DOHH2 (cell line): ENCODE data around the gene ADAMTS2.

ENCODE experiments used
- H3F3A ChIP-seq: fragments of 200-600 bp; sonication (generic), shearing (Covaris generic); 2 replicates; pipeline ENCODE4 v1.6.0; 2016; ENCODE audit warnings: antibody characterized with exemption, mild to moderate bottlenecking; ENCODE audit not compliant: control insufficient read depth, insufficient read depth
- H3K27ac ChIP-seq: fragments of 200-600 bp; sonication (generic); 2 replicates; pipeline ENCODE4 v1.5.1; 2014; ENCODE audit warnings: low read depth, mild to moderate bottlenecking, low read length, moderate library complexity
- H3K27me3 ChIP-seq: fragments of 200-600 bp; sonication (generic); 2 replicates; pipeline ENCODE4 v1.6.1; 2014; ENCODE audit warnings: mild to moderate bottlenecking, low read length, mixed read lengths; ENCODE audit not compliant: control insufficient read depth
- H3K36me3 ChIP-seq: fragments of 200-600 bp; sonication (generic); 2 replicates; pipeline ENCODE4 v1.6.1; 2014; ENCODE audit warnings: mild to moderate bottlenecking, low read length, moderate library complexity, mixed read lengths; ENCODE audit not compliant: control insufficient read depth
- H3K4me1 ChIP-seq: fragments of 200-600 bp; sonication (generic); 2 replicates; pipeline ENCODE4 v1.6.1; 2014; ENCODE audit warnings: mild to moderate bottlenecking, low read length, mixed read lengths; ENCODE audit not compliant: control insufficient read depth
- H3K4me2 ChIP-seq: fragments of 200-600 bp; sonication (generic); 2 replicates; pipeline ENCODE4 v1.6.0; 2014; ENCODE audit warnings: mild to moderate bottlenecking, low read length, moderate library complexity
- H3K4me3 ChIP-seq: fragments of 200-600 bp; sonication (generic); 2 replicates; pipeline ENCODE4 v1.5.1; 2014; ENCODE audit warnings: mild to moderate bottlenecking, low read length, mixed read lengths
- H3K79me2 ChIP-seq: fragments of 200-600 bp; sonication (generic); 2 replicates; pipeline ENCODE4 v1.6.1; 2014; ENCODE audit warnings: mild to moderate bottlenecking, low read length, mixed read lengths; ENCODE audit not compliant: control insufficient read depth
- H3K9me2 ChIP-seq: fragments of 200-600 bp; sonication (generic); replicated peaks from 2 replicates; pipeline ENCODE4 v1.6.1; 2014; ENCODE audit warnings: mild to moderate bottlenecking, low read length, mixed read lengths; ENCODE audit not compliant: control insufficient read depth
- H3K9me3 ChIP-seq: fragments of 200-600 bp; sonication (generic); 2 replicates; pipeline ENCODE4 v1.6.1; 2014; ENCODE audit warnings: antibody characterized with exemption, low read length, mixed read lengths; ENCODE audit not compliant: control insufficient read depth, insufficient read depth
- H4K20me1 ChIP-seq: fragments of 200-600 bp; sonication (generic); 2 replicates; pipeline ENCODE4 v1.6.0; 2014; ENCODE audit warnings: low read depth, mild to moderate bottlenecking, antibody characterized with exemption, low read length, moderate library complexity; ENCODE audit not compliant: control insufficient read depth, insufficient read depth
- CTCF ChIP-seq: fragments of 200-600 bp; sonication (generic); IDR thresholded peaks from one replicate; pipeline ENCODE4 v1.5.1; 2014; ENCODE audit warnings: antibody characterized with exemption, mild to moderate bottlenecking, low read depth, low read length; ENCODE audit not compliant: poor library complexity, severe bottlenecking
- EZH2phosphoT487 ChIP-seq: fragments of 200-600 bp; sonication (generic); IDR thresholded peaks from 2 replicates; pipeline ENCODE4 v1.6.1; 2017; ENCODE audit warnings: borderline replicate concordance, mild to moderate bottlenecking, antibody characterized with exemption, low read length, moderate library complexity, mixed read lengths

The ADAMTS2 gene

GRCh38 chr5:179267671-179268083 is 77.6 kb downstream of the ADAMTS2 start:
- no peaks in the 10 kb centered on the region for H3K4me1 ChIP-seq
- no peaks in the 10 kb centered on the region for H3K27me3 ChIP-seq
- no peaks in the 10 kb centered on the region for H3K36me3 ChIP-seq
- no peaks in the 10 kb centered on the region for H3F3A ChIP-seq
- TF ChIP-seq CTCF, result no peak
- no peak for TF ChIP-seq EZH2phosphoT487
- H3K27ac ChIP-seq, result no peak overlapping the region
- H3K79me2 ChIP-seq, result no peaks in the 10 kb centered on the region
- no peak overlapping the region for H3K4me2 ChIP-seq
- no peak overlapping the region for H3K4me3 ChIP-seq
- H3K9me3 ChIP-seq, result no peaks in the 10 kb centered on the region
- no peaks in the 10 kb centered on the region for H4K20me1 ChIP-seq
- no peaks in the 10 kb centered on the region for H3K9me2 ChIP-seq

GRCh38 chr5:179267071-179267670 is 78.1 kb downstream of the ADAMTS2 start:
- no peaks in the 10 kb centered on the region for H3K9me3 ChIP-seq
- no peak overlapping the region for H3K4me2 ChIP-seq
- H3K27me3 ChIP-seq, result no peaks in the 10 kb centered on the region
- H3F3A ChIP-seq, result no peaks in the 10 kb centered on the region
- TF ChIP-seq CTCF (no peak), EZH2phosphoT487 (no peak)
- H3K36me3 ChIP-seq, result no peaks in the 10 kb centered on the region
- no peaks in the 10 kb centered on the region for H3K79me2 ChIP-seq
- no peaks in the 10 kb centered on the region for H3K9me2 ChIP-seq
- H3K4me1 ChIP-seq, result no peaks in the 10 kb centered on the region
- H3K4me3 ChIP-seq, result no peak overlapping the region
- H3K27ac ChIP-seq, result no peak overlapping the region
- no peaks in the 10 kb centered on the region for H4K20me1 ChIP-seq

- H3K27ac ChIP-seq, result no peak overlapping the region
- no peaks in the 10 kb centered on the region for H3F3A ChIP-seq
- no peaks in the 10 kb centered on the region for H4K20me1 ChIP-seq
- H3K4me2 ChIP-seq, result no peak overlapping the region
- H3K36me3 ChIP-seq, result no peaks in the 10 kb centered on the region
- no peak overlapping the region for H3K4me3 ChIP-seq
- no peaks in the 10 kb centered on the region for H3K27me3 ChIP-seq
- H3K4me1 ChIP-seq, result no peaks in the 10 kb centered on the region
- no peak for TF ChIP-seq EZH2phosphoT487
- TF ChIP-seq CTCF, result no peak
- no peaks in the 10 kb centered on the region for H3K79me2 ChIP-seq
- no peaks in the 10 kb centered on the region for H3K9me3 ChIP-seq
- H3K9me2 ChIP-seq, result no peaks in the 10 kb centered on the region
Observed at GRCh38 chr5:179266291-179267070, 78.8 kb downstream of the ADAMTS2 start.
